K562 (cell line): Measurements from ENCODE around the gene ZMAT3. TPM values are rescaled to one million over a fixed set of nuclear protein-coding genes. Genes with fewer than 3 reads are reported as not detected.

Experiments used
- ATAC-seq: fragments of 200-7000 bp; cut with Tn5 transposase; 3 replicates; pipeline ENCODE4 v1.9.1; 2020; ENCODE audit warnings: moderate library complexity
- BruUV-seq: library from RNA; stranded (reverse); fragments of 400-500 nt; replicated peaks from 2 replicates; lab custom pipeline; 2021; lab: Mats Ljungman, UMichigan
- CTCF ChIA-PET: fragments of 300-600 bp; formaldehyde crosslinking; extraction: SDS; loops from one replicate; lab custom pipeline; 2021; ENCODE audit warnings: low intra/inter-chr PET ratio; lab: Yijun Ruan, JAX
- POLR2A ChIA-PET: fragments of 300-600, 350-650 bp; sonication (Branson Sonifier 250); formaldehyde crosslinking; extraction: SDS; loops from one replicate; lab custom pipeline; 2021; ENCODE audit warnings: antibody characterized with exemption, inconsistent platforms; lab: Yijun Ruan, JAX
- DNase-seq, 4 experiments: peaks; one replicate each; pipeline versions ENCODE4 v3.0.0 to v3.0.0-alpha.2; 2011 to 2018; ENCODE audit warnings: low spot score in 3 of 4, mixed read lengths in 3 of 4; ENCODE audit errors: extremely low read depth in 1 of 4
- FAIRE-seq: peaks from 2 replicates; lab custom pipeline; 2011; peaks lifted over from hg19 to GRCh38; lab: Jason Lieb, UNC
- H2AFZ ChIP-seq: 2 replicates; pipeline ENCODE4 v1.6.0; 2011; ENCODE audit warnings: low read depth, low read length, control low read depth, inconsistent platforms
- H3K27ac ChIP-seq: fragments of 200-600 bp; 3 replicates; pipeline ENCODE4 v1.8.0; 2011; ENCODE audit warnings: low read depth, mild to moderate bottlenecking, control low read depth, inconsistent platforms, low read length, moderate library complexity, mixed read lengths; ENCODE audit errors: extremely low read depth
- H3K27me3 ChIP-seq, 2 experiments: fragments of 300-600 bp in 1 of 2; 2 replicates in 1 of 2; 3 replicates in 1 of 2; pipeline versions ENCODE4 v1.6.0 to v1.8.0; 2011; ENCODE audit warnings: inconsistent platforms in 2 of 2, low read length in 2 of 2, mild to moderate bottlenecking in 1 of 2, mixed read lengths in 1 of 2, moderate library complexity in 1 of 2; ENCODE audit not compliant: control insufficient read depth in 2 of 2, insufficient read depth in 2 of 2
- H3K36me3 ChIP-seq: fragments of 300-600 bp; 3 replicates; pipeline ENCODE4 v1.8.0; 2011; ENCODE audit warnings: mild to moderate bottlenecking, low read length, inconsistent platforms; ENCODE audit not compliant: control insufficient read depth, insufficient read depth
- H3K4me1 ChIP-seq, 2 experiments: fragments of 200-600 bp in 1 of 2; replicated peaks in 1 of 2; 2 replicates in 1 of 2; 3 replicates in 1 of 2; pipeline versions ENCODE4 v1.5.1 to v1.8.0; 2011; ENCODE audit warnings: inconsistent platforms in 2 of 2, low read length in 2 of 2, mild to moderate bottlenecking in 1 of 2, mixed read lengths in 1 of 2, moderate library complexity in 1 of 2; ENCODE audit not compliant: control insufficient read depth in 2 of 2, insufficient read depth in 2 of 2
- H3K4me2 ChIP-seq: 2 replicates; pipeline ENCODE4 v1.6.1; 2011; ENCODE audit warnings: low read length, control low read depth, inconsistent platforms, mixed read lengths; ENCODE audit not compliant: insufficient read depth
- H3K4me3 ChIP-seq: fragments of 200-600 bp; sonication (generic), shearing (Covaris generic); 2 replicates; pipeline ENCODE4 v1.5.1; 2016; ENCODE audit warnings: control low read depth, inconsistent platforms
- H3K79me2 ChIP-seq: fragments of 200-600 bp; 3 replicates; pipeline ENCODE4 v1.8.0; 2011; ENCODE audit warnings: low read length, inconsistent platforms; ENCODE audit not compliant: control insufficient read depth, insufficient read depth
- H3K9ac ChIP-seq, 2 experiments: 2 replicates each; pipeline versions ENCODE4 v1.6.0 to v1.6.1; 2011; ENCODE audit warnings: low read depth in 2 of 2, low read length in 2 of 2, control low read depth in 1 of 2, inconsistent platforms in 1 of 2, mild to moderate bottlenecking in 1 of 2, mixed read lengths in 1 of 2; ENCODE audit not compliant: insufficient read depth in 1 of 2
- H3K9me1 ChIP-seq: one replicate; pipeline ENCODE4 v1.6.0; 2011; ENCODE audit warnings: inconsistent platforms, mild to moderate bottlenecking, low read length, moderate library complexity; ENCODE audit not compliant: control insufficient read depth, insufficient read depth
- H3K9me3 ChIP-seq: replicated peaks from 2 replicates; pipeline ENCODE4 v1.5.1; 2011; ENCODE audit warnings: low read depth, low read length, inconsistent platforms; ENCODE audit not compliant: control insufficient read depth, insufficient read depth
- H4K20me1 ChIP-seq: replicated peaks from 2 replicates; pipeline ENCODE4 v1.6.1; 2011; ENCODE audit warnings: low read length, inconsistent platforms, mixed read lengths; ENCODE audit not compliant: control insufficient read depth, insufficient read depth
- BACH1 ChIP-seq: fragments of 200-800 bp; sonication (Bioruptor generic); IDR thresholded peaks from 2 replicates; pipeline ENCODE4 v1.6.1; 2016; ENCODE audit warnings: missing genetic modification characterization, missing compliant biosample characterization
- BCLAF1 ChIP-seq, 2 experiments: fragments of 450-650 bp in 1 of 2; IDR thresholded peaks; 2 replicates each; pipeline ENCODE4 v1.6.1; 2011 to 2017; ENCODE audit warnings: low read depth in 2 of 2, antibody characterized with exemption in 1 of 2, borderline replicate concordance in 1 of 2, low read length in 1 of 2, mild to moderate bottlenecking in 1 of 2, mixed read lengths in 1 of 2; ENCODE audit not compliant: control insufficient read depth in 1 of 2
- BRF2 ChIP-seq: IDR thresholded peaks from 3 replicates; pipeline ENCODE4 v1.6.1; 2011; ENCODE audit warnings: borderline replicate concordance, mild to moderate bottlenecking; ENCODE audit not compliant: insufficient read length, insufficient read depth
- CBX3 ChIP-seq, 2 experiments: IDR thresholded peaks; 1 replicate in 1 of 2; 2 replicates in 1 of 2; pipeline ENCODE4 v1.6.1; 2012; ENCODE audit warnings: inconsistent platforms in 2 of 2, low read length in 2 of 2, borderline replicate concordance in 1 of 2, control low read depth in 1 of 2
- CXXC5 ChIP-seq: fragments of 250-450 bp; sonication (Bioruptor Pico); IDR thresholded peaks from 2 replicates; pipeline ENCODE4 v1.8.0; 2022; ENCODE audit warnings: inconsistent platforms, mild to moderate bottlenecking, moderate library complexity
- FOS ChIP-seq: IDR thresholded peaks from 3 replicates; pipeline ENCODE4 v1.6.1; 2011; ENCODE audit not compliant: insufficient read length; ENCODE audit errors: extremely low read depth
- FOXA3 ChIP-seq, 2 experiments: fragments of 450-650 bp in 1 of 2; sonication (generic) in 1 of 2; formaldehyde crosslinking; IDR thresholded peaks in 1 of 2; conservative IDR thresholded peaks in 1 of 2; 2 replicates each; pipeline versions ENCODE4 v1.4.0 to v1.8.0; 2020 to 2022; ENCODE audit warnings: mild to moderate bottlenecking in 2 of 2, missing genetic modification reagents in 1 of 2
- GATAD2B ChIP-seq: fragments of 450-650 bp; IDR thresholded peaks from 2 replicates; pipeline ENCODE4 v1.6.1; 2017; ENCODE audit warnings: mild to moderate bottlenecking, borderline replicate concordance
- KLF6 ChIP-seq: fragments of 250-450 bp; sonication (Bioruptor Pico); IDR thresholded peaks from 2 replicates; pipeline ENCODE4 v1.4.0; 2020; ENCODE audit warnings: mild to moderate bottlenecking, moderate library complexity, borderline replicate concordance
- MECOM ChIP-seq: fragments of 250-450 bp; sonication (Bioruptor Pico); IDR thresholded peaks from 2 replicates; pipeline ENCODE4 v1.8.0; 2022; ENCODE audit warnings: inconsistent platforms
- MTA2 ChIP-seq: fragments of 450-650 bp; IDR thresholded peaks from 2 replicates; pipeline ENCODE4 v1.6.1; 2016; ENCODE audit warnings: low read depth
- MTA3 ChIP-seq: fragments of 450-650 bp; formaldehyde crosslinking; IDR thresholded peaks from 2 replicates; pipeline ENCODE4 v1.6.1; 2017; ENCODE audit warnings: mild to moderate bottlenecking, borderline replicate concordance
- NELFE ChIP-seq: IDR thresholded peaks from 2 replicates; pipeline ENCODE4 v1.6.1; 2011; ENCODE audit warnings: mild to moderate bottlenecking; ENCODE audit not compliant: insufficient read depth, insufficient read length
- PKNOX1 ChIP-seq: fragments of 450-650 bp; IDR thresholded peaks from 2 replicates; pipeline ENCODE4 v1.6.1; 2016
- RCOR1 ChIP-seq, 2 experiments: IDR thresholded peaks; 2 replicates each; pipeline ENCODE4 v1.6.1; 2012; ENCODE audit warnings: low read depth in 2 of 2, low read length in 2 of 2, borderline replicate concordance in 1 of 2, improper control_type of control experiment in 1 of 2
- SRF ChIP-seq, 2 experiments: fragments of 250-450, 450-650 bp in 1 of 2; sonication (Bioruptor Pico) in 1 of 2; sonication (generic) in 1 of 2; formaldehyde crosslinking; IDR thresholded peaks; 2 replicates each; pipeline versions ENCODE4 v1.5.0 to v1.5.1; 2020 to 2022; ENCODE audit warnings: mild to moderate bottlenecking in 1 of 2, missing genetic modification reagents in 1 of 2
- ZBED1 ChIP-seq: IDR thresholded peaks from 2 replicates; pipeline ENCODE4 v1.6.1; 2014
- ZNF436 ChIP-seq: fragments of 250-450, 450-650 bp; sonication (Bioruptor Pico); formaldehyde crosslinking; IDR thresholded peaks from 2 replicates; pipeline ENCODE4 v1.7.0; 2020; ENCODE audit warnings: mild to moderate bottlenecking
- WGBS: fragments of 100-300 bp; shearing (Covaris generic); methylation state at CpG from one replicate; pipeline ENCODE4 v1.1.6; 2016; ENCODE audit warnings: low coverage, mixed read lengths; ENCODE audit not compliant: insufficient coverage; ENCODE audit errors: missing lambda C conversion rate; 5-methylcytosine and 5-hydroxymethylcytosine counted together
- in situ Hi-C: fragments of 300-500 bp; cut with MboI; formaldehyde crosslinking; loops from 4 replicates; pipeline ENCODE4 v1.15.0; 2018; ENCODE audit warnings: inconsistent platforms, mixed read lengths
- intact Hi-C: fragments of 100-400 bp; cut with micrococcal nuclease; formaldehyde crosslinking; loops from 2 replicates; pipeline ENCODE4 v1.14.2; 2022
- polyA plus RNA-seq, 8 experiments: library from polyadenylated mRNA; depleted of rRNA in 4 of 8; stranded (reverse) in 5 of 8; unstranded in 3 of 8; fragments of >200 nt; fragmentation: Nextera tagmentation in 2 of 8; fragmentation: Illumina TruSeq in 1 of 8; extraction: Ambion mirVana in 2 of 8; extraction: Trizol in 1 of 8; gene quantifications; 2 replicates each; pipeline versions ENCODE4 v1.2.1 to v1.2.3, GENCODE V29; 2011 to 2014; ENCODE audit warnings: inconsistent platforms in 1 of 8, missing spikeins in 1 of 8
- total RNA-seq, 7 experiments: library from RNA; depleted of rRNA in 6 of 7; stranded (reverse); fragments of >200 nt in 6 of 7; fragmentation: Illumina TruSeq in 2 of 7; extraction: Trizol in 2 of 7; gene quantifications; 2 replicates each; pipeline versions ENCODE4 v1.2.1 to v1.2.3, GENCODE V29; 2011 to 2021; ENCODE audit warnings: low replicate concordance in 1 of 7

Gene ZMAT3
- total and polyA plus RNA-seq, 9 of the 15 experiments (the other 6 are each of a cell fraction or from before 2014, with no cell fraction given) = 0.87 to 5.1 (median 3.9) TPM

GRCh38 chr3:179029096-179029495, 42.5 kb downstream of the ZMAT3 start:
- FAIRE-seq (no peak), DNase-seq (no peak), ATAC-seq (no peak)
- POLR2A ChIA-PET = interaction anchor here (1.0 kb wide), 1 partner anchor 9 kb away, joined by 3 read pairs; no protein-coding TSS in a partner anchor
- Histone ChIP-seq H3K27me3 (no peaks in the 10 kb centered on the region), H3K79me2 (no peaks in the 10 kb centered on the region; the same call in 2 of the 3 replicates), H3K9ac (no peak overlapping the region), H3K27ac (no peak overlapping the region), H3K4me3 (no peak overlapping the region), H2AFZ (no peak overlapping the region), H3K4me1 (peaks cover 20 to 27% of the 10 kb centered on the region in 2 experiments), H3K9me1 (no peaks in the 10 kb centered on the region), H4K20me1 (no peaks in the 10 kb centered on the region), H3K9me3 (no peaks in the 10 kb centered on the region), H3K36me3 (no peaks in the 10 kb centered on the region), H3K4me2 (no peak overlapping the region)
- no TSS peak for BruUV-seq
- 93% methylated on average over 3 of the region's 3 CpGs for WGBS
- in situ Hi-C loops = no loop called here
- intact Hi-C loops = no loop called here
- CTCF ChIA-PET = no interaction called here
- no peak for TF ChIP-seq MTA2
- TF ChIP-seq BCLAF1 (IDR thresholded peaks at IDR 0.05; ENCODE audit: borderline replicate concordance in 1 of 2, control insufficient read depth in 1 of 2, low read depth in 2 of 2, low read length in 1 of 2) = no peak
- no peak for TF ChIP-seq RCOR1 (IDR thresholded peaks at IDR 0.05; ENCODE audit: borderline replicate concordance in 1 of 2, low read depth in 2 of 2, low read length in 2 of 2)
- no peak for TF ChIP-seq GATAD2B
- no peak for TF ChIP-seq MTA3
- TF ChIP-seq FOXA3 (CRISPR knock-in tag; conservative IDR thresholded peaks at IDR 0.05 in 1 of 2, IDR thresholded peaks at IDR 0.05 in 1 of 2) = no peak
- no peak for TF ChIP-seq BACH1 (tag)
- TF ChIP-seq BRF2 = no peak
- no peak for TF ChIP-seq ZNF436 (CRISPR knock-in tag)
- no peak for TF ChIP-seq CXXC5 (CRISPR knock-in tag)
- TF ChIP-seq CBX3 (IDR thresholded peaks at IDR 0.05; ENCODE audit: borderline replicate concordance in 1 of 2, low read length in 2 of 2) = no peak
- TF ChIP-seq PKNOX1 = no peak
- no peak for TF ChIP-seq FOS
- no peak for TF ChIP-seq NELFE
- no peak for TF ChIP-seq SRF (CRISPR knock-in tag; IDR thresholded peaks at IDR 0.05)
- TF ChIP-seq KLF6 = no peak
- TF ChIP-seq ZBED1 = no peak
- TF ChIP-seq MECOM (CRISPR knock-in tag) = no peak
